OCI-LY7 (cell line): Measurements from ENCODE around the gene SRP68. TPM values are rescaled to one million over a fixed set of nuclear protein-coding genes. Genes with fewer than 3 reads are reported as not detected.

ENCODE experiments used
- BruUV-seq: library from RNA; stranded (reverse); fragments of 400-500 nt; replicated peaks from 2 replicates; lab custom pipeline; 2021; lab: Mats Ljungman, UMichigan
- CTCF ChIA-PET: fragments of 300-600 bp; sonication (Branson Sonifier 250); formaldehyde crosslinking; loops from one replicate; lab custom pipeline; 2022; ENCODE audit warnings: antibody characterized with exemption; ENCODE audit not compliant: unreplicated experiment; lab: Charles Lee
- POLR2A ChIA-PET: fragments of 300-600 bp; sonication (Branson Sonifier 250); formaldehyde crosslinking; loops from one replicate; lab custom pipeline; 2022; ENCODE audit warnings: antibody characterized with exemption; lab: Charles Lee
- DNase-seq: peaks from one replicate; pipeline ENCODE4 v3.0.0-alpha.2; 2015; ENCODE audit warnings: low spot score
- H2AFZ ChIP-seq: fragments of 200-600 bp; sonication (generic), shearing (Covaris generic); 2 replicates; pipeline ENCODE4 v1.6.1; 2014; ENCODE audit warnings: mild to moderate bottlenecking, antibody characterized with exemption, low read length, moderate library complexity
- H3K27ac ChIP-seq: fragments of 200-600 bp; sonication (generic); 2 replicates; pipeline ENCODE4 v1.5.1; 2014; ENCODE audit warnings: mixed run types, low read depth, mild to moderate bottlenecking, moderate library complexity, low read length, inconsistent platforms; ENCODE audit not compliant: poor library complexity, severe bottlenecking
- H3K36me3 ChIP-seq: fragments of 200-600 bp; sonication (generic); 2 replicates; pipeline ENCODE4 v1.6.1; 2014; ENCODE audit warnings: mild to moderate bottlenecking, antibody characterized with exemption, low read length, moderate library complexity, mixed read lengths; ENCODE audit not compliant: insufficient read depth
- H3K4me1 ChIP-seq: fragments of 200-600 bp; sonication (generic); 2 replicates; pipeline ENCODE4 v1.5.1; 2014; ENCODE audit warnings: mild to moderate bottlenecking, low read length; ENCODE audit not compliant: insufficient read depth, poor library complexity, severe bottlenecking
- H3K4me2 ChIP-seq: fragments of 200-600 bp; sonication (generic); 2 replicates; pipeline ENCODE4 v1.6.1; 2014; ENCODE audit warnings: mild to moderate bottlenecking, low read length
- H3K4me3 ChIP-seq: fragments of 200-600 bp; sonication (generic); 2 replicates; pipeline ENCODE4 v1.5.1; 2014; ENCODE audit warnings: mild to moderate bottlenecking, low read depth, low read length; ENCODE audit not compliant: poor library complexity, severe bottlenecking
- H3K79me2 ChIP-seq: fragments of 200-600 bp; sonication (generic); 2 replicates; pipeline ENCODE4 v1.6.1; 2016; ENCODE audit warnings: low read depth, mild to moderate bottlenecking, low read length, moderate library complexity, mixed read lengths; ENCODE audit not compliant: insufficient read depth
- H3K9me2 ChIP-seq: fragments of 200-600 bp; sonication (generic); 2 replicates; pipeline ENCODE4 v1.6.1; 2016; ENCODE audit warnings: mild to moderate bottlenecking, low read length, mixed read lengths; ENCODE audit not compliant: insufficient read depth
- H3K9me3 ChIP-seq: fragments of 200-600 bp; sonication (generic); 2 replicates; pipeline ENCODE4 v1.6.1; 2014; ENCODE audit warnings: mild to moderate bottlenecking, mixed run types, low read length, mixed read lengths
- H4K20me1 ChIP-seq: fragments of 200-600 bp; sonication (generic); 2 replicates; pipeline ENCODE4 v1.6.1; 2014; ENCODE audit warnings: mild to moderate bottlenecking, antibody characterized with exemption, low read length, moderate library complexity, mixed read lengths; ENCODE audit not compliant: insufficient read depth
- EZH2phosphoT487 ChIP-seq: fragments of 200-600 bp; sonication (generic); IDR thresholded peaks from 2 replicates; pipeline ENCODE4 v1.6.1; 2018; ENCODE audit warnings: low read depth, borderline replicate concordance, mild to moderate bottlenecking, mixed run types, antibody characterized with exemption, low read length, moderate library complexity, mixed read lengths
- intact Hi-C: fragments of 100-400 bp; cut with micrococcal nuclease; formaldehyde crosslinking; loops from one replicate; pipeline ENCODE4 v1.10.0; 2022; ENCODE audit not compliant: unreplicated experiment
- total RNA-seq, 2 experiments: library from RNA; depleted of rRNA in 1 of 2; stranded (reverse); fragments of >200 nt in 1 of 2; shearing (Covaris generic) in 1 of 2; gene quantifications; 2 replicates each; pipeline ENCODE4 v1.2.3, GENCODE V29; 2014 to 2022
- TF ChIP-seq, protein P1 (sequence below): fragments of 200-600 bp; sonication (generic); conservative IDR thresholded peaks from 2 replicates; pipeline ENCODE4 v1.5.1; 2014; ENCODE audit warnings: mild to moderate bottlenecking, antibody characterized with exemption, low read length, moderate library complexity, mixed read lengths

SRP68 gene
- total RNA-seq, 2 experiments from 2014 or later: 54.0 to 200 TPM

DNA sequence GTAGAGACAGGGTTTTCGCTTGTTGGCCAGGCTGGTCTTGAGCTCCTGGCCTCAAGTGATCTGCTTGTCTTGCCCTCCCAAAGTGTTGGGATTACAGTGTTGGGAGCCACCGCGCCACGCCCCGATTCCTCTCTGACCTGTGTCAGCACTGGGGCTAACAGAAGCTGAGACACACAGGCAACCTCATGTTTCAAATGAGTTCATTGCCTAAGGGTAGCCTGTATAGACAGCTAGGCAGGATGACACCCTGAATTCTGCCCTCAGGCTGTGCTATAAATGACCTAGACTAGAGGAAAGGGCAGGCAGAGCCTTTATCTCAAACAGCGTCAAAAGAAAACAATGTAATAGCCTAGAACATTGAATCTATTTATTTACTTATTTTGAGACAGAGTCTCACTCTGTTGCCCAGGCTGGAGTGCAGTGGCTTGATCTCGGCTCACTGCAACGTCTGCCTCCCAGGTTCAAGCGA is 74.0 kb downstream of the SRP68 start:
- Histone ChIP-seq H3K4me2 (no peak overlapping the region), H3K79me2 (no peaks in the 10 kb centered on the region), H4K20me1 (no peaks in the 10 kb centered on the region), H3K36me3 (peaks cover 16% of the 10 kb centered on the region), H2AFZ (no peak overlapping the region), H3K4me1 (peaks cover 19% of the 10 kb centered on the region), H3K9me3 (no peaks in the 10 kb centered on the region), H3K4me3 (no peak overlapping the region), H3K27ac (no peak overlapping the region), H3K9me2 (no peaks in the 10 kb centered on the region)
- intact Hi-C loops: no loop called here
- no TSS peak for BruUV-seq
- TF ChIP-seq, protein P1, sequence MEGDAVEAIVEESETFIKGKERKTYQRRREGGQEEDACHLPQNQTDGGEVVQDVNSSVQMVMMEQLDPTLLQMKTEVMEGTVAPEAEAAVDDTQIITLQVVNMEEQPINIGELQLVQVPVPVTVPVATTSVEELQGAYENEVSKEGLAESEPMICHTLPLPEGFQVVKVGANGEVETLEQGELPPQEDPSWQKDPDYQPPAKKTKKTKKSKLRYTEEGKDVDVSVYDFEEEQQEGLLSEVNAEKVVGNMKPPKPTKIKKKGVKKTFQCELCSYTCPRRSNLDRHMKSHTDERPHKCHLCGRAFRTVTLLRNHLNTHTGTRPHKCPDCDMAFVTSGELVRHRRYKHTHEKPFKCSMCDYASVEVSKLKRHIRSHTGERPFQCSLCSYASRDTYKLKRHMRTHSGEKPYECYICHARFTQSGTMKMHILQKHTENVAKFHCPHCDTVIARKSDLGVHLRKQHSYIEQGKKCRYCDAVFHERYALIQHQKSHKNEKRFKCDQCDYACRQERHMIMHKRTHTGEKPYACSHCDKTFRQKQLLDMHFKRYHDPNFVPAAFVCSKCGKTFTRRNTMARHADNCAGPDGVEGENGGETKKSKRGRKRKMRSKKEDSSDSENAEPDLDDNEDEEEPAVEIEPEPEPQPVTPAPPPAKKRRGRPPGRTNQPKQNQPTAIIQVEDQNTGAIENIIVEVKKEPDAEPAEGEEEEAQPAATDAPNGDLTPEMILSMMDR: no peak
- TF ChIP-seq EZH2phosphoT487: no peak
- ChIA-PET CTCF (interaction anchor here (0.6 to 1.4 kb wide), 4 partner anchors 17 to 365 kb away, joined by 3 to 4 read pairs (median 3); partner anchors contain the start of gene SMIM5), POLR2A (interaction anchor here (0.5 to 1.5 kb wide), 3 partner anchors 21 to 455 kb away, joined by 3 to 7 read pairs (median 3); no protein-coding TSS in a partner anchor)
- no peak for DNase-seq

DNA sequence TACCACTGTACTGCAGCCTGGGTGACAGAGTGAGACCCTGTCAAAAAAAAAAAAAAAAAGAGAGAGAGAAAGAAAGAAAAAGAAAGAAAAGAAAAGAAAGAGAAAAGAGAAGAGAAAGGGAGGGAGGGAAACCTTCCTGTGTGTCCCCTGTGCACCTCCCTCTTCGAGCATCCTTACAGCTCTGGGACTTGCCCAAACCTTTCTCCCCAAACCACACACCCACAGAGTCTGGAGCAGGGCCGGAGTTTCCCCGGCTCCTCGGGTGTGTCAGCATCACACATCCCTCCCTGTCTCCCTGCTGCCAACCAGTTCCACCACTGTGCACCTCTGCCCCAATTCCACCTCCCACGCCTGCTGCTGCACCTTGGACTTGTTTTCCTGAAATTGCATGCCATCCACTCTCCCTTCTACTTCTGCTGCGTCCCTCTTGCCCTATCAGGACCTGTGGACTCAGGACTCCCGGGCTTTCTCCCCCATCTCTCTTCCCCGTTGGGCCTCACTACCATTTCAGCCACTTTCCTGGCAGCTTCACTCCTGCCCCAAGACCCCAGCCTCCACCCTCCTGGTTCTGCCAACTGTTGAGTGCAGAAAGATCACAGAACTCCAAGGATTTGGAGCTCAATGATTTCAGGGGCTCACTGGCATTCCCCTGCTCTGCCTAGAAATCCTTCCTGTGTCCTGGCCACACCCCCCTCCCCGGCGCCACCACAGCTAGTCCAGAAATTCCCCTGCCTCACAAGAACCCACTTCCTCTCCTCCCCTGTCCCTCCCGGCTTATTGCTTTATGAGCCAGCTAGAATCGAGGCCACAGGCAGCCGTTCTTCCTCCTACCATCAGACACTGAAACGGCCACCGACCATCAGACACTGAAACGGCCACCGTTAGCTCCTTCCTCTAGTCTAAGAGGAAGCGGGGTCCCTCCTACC is 75.4 kb downstream of the SRP68 start:
- H2AFZ ChIP-seq: peak overlapping the region; percentile 6; the same call in 1 of the 2 replicates
- no peaks in the 10 kb centered on the region for H4K20me1 ChIP-seq
- no TSS peak for BruUV-seq
- H3K9me3 ChIP-seq: no peaks in the 10 kb centered on the region
- peak overlapping the region; percentile 34 for H3K4me2 ChIP-seq
- POLR2A ChIA-PET: interaction anchor here (0.6 to 1.5 kb wide), 9 partner anchors 12 to 537 kb away, joined by 3 to 6 read pairs (median 3); no protein-coding TSS in a partner anchor
- no peak overlapping the region for H3K27ac ChIP-seq
- peak; percentile 32 for DNase-seq
- no peaks in the 10 kb centered on the region for H3K79me2 ChIP-seq
- CTCF ChIA-PET: interaction anchor here (0.6 to 1.8 kb wide), 5 partner anchors 15 to 121 kb away, joined by 3 to 8 read pairs (median 3); no protein-coding TSS in a partner anchor
- H3K4me1 ChIP-seq: peaks cover 23% of the 10 kb centered on the region
- TF ChIP-seq, protein P1: no peak
- no peak for TF ChIP-seq EZH2phosphoT487
- H3K9me2 ChIP-seq: no peaks in the 10 kb centered on the region
- H3K4me3 ChIP-seq: no peak overlapping the region
- intact Hi-C loops: no loop called here
- peaks cover 25% of the 10 kb centered on the region for H3K36me3 ChIP-seq
